Measurements from ENCODE around the gene DOCK9. TPM values are rescaled to one million over a fixed set of nuclear protein-coding genes. Genes with fewer than 3 reads are reported as not detected.

Gene DOCK9
- total and polyA plus RNA-seq, 2 donors (not counting 3 experiments of a cell fraction or from before 2014, with no cell fraction given): 147 to 323 TPM

GRCh38 chr13:98955336-98955735 is 22.5 kb downstream of the DOCK9 start:
- dilution Hi-C loops (cut with MboI; ENCODE audit: extremely low pct_ligation_motif_present, low sequenced_read_pairs): no loop called here
- intact Hi-C loops (cut with micrococcal nuclease): no loop called here
- BruUV-seq (replicated peaks): no TSS peak

More at GRCh38 chr13:98955336-98955735, 22.5 kb downstream of the DOCK9 start:
- CTCF ChIA-PET: no interaction called here
- H3K9me1 ChIP-seq (replicated peaks; ENCODE audit: control insufficient read depth, extremely low read depth, insufficient read depth, low read length): no peaks in the 10 kb centered on the region
- peaks cover 13% of the 10 kb centered on the region for H3K4me1 ChIP-seq (ENCODE audit: control insufficient read depth, extremely low read depth, insufficient read depth, low read length)
- TF ChIP-seq EZH2 (IDR thresholded peaks at IDR 0.05; ENCODE audit: borderline replicate concordance, low read depth, low read length, severe bottlenecking) (no peak), FOS (IDR thresholded peaks at IDR 0.05; ENCODE audit: borderline replicate concordance, insufficient read depth, low read length) (no peak), CTCF (IDR thresholded peaks at IDR 0.05; ENCODE audit: extremely low read depth in 1 of 2, insufficient read depth in 1 of 2, low read depth in 1 of 2, low read length in 2 of 2) (no peak), MYC (IDR thresholded peaks at IDR 0.05; ENCODE audit: low read depth, low read length) (no peak), GATA2 (IDR thresholded peaks at IDR 0.05; ENCODE audit: insufficient read depth, insufficient read length, low read depth, low read length) (no peak), JUN (IDR thresholded peaks at IDR 0.05; ENCODE audit: borderline replicate concordance, insufficient read depth, insufficient read length, low read depth) (no peak)
- TF ChIP-seq, protein P1, sequence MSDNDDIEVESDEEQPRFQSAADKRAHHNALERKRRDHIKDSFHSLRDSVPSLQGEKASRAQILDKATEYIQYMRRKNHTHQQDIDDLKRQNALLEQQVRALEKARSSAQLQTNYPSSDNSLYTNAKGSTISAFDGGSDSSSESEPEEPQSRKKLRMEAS (IDR thresholded peaks at IDR 0.05; ENCODE audit: insufficient read depth, insufficient read length): no peak
- H3K4me3 ChIP-seq (replicated peaks in 1 of 3; ENCODE audit: insufficient read depth in 1 of 3, low read depth in 1 of 3, low read length in 3 of 3): no peak overlapping the region
- no peak overlapping the region for H3K27ac ChIP-seq (ENCODE audit: insufficient read depth, low read depth, low read length)
- H3K4me2 ChIP-seq (ENCODE audit: insufficient read depth, low read length): no peak overlapping the region
- no peak overlapping the region for H3K9ac ChIP-seq (replicated peaks; ENCODE audit: extremely low read depth, insufficient read depth, low read length)
- peaks cover 3 to 6% of the 10 kb centered on the region in 2 experiments for H3K36me3 ChIP-seq (ENCODE audit: control insufficient read depth in 2 of 2, extremely low read depth in 1 of 2, insufficient read depth in 2 of 2, low read length in 2 of 2)
- H3K27me3 ChIP-seq (ENCODE audit: control insufficient read depth in 2 of 2, insufficient read depth in 2 of 2, low read length in 2 of 2): no peaks in the 10 kb centered on the region
- FAIRE-seq: no peak
- H2AFZ ChIP-seq (ENCODE audit: low read depth, low read length): no peak overlapping the region
- POLR2A ChIA-PET: no interaction called here
- no peaks in the 10 kb centered on the region for H3K9me3 ChIP-seq (replicated peaks; ENCODE audit: control insufficient read depth, insufficient read depth, low read length)
- peaks cover 64% of the 10 kb centered on the region for H3K79me2 ChIP-seq (ENCODE audit: control insufficient read depth, insufficient read depth, low read length)
- H4K20me1 ChIP-seq (replicated peaks; ENCODE audit: control insufficient read depth, extremely low read depth, insufficient read depth, low read length): no peaks in the 10 kb centered on the region
- no peak for DNase-seq (ENCODE audit: low read depth, low spot score)

Measured in endothelial cell of umbilical vein (primary cell).